ENCODE results near the gene PRTN3.
"Not testable (repeated sequence)": the region's sequence is repeated elsewhere in the genome, so short reads cannot be mapped to it uniquely, and the experiment has no call there.

PRTN3 gene

GRCh38 chr19:845707-846521 is 5.1 kb downstream of the PRTN3 start:
- ChIA-PET POLR2A (no interaction called here), CTCF (no interaction called here)
- DNase-seq (ENCODE audit: extremely low spot score) = no peak
- TF ChIP-seq SUZ12 (IDR thresholded peaks at IDR 0.05) (no peak), BHLHE40 (IDR thresholded peaks at IDR 0.05; ENCODE audit: borderline replicate concordance) (no peak), HDGF (IDR thresholded peaks at IDR 0.05; ENCODE audit: borderline replicate concordance) (no peak), SP1 (IDR thresholded peaks at IDR 0.05) (no peak), NFRKB (IDR thresholded peaks at IDR 0.05) (no peak), FOXA1 (IDR thresholded peaks at IDR 0.05) (no peak), FOXM1 (IDR thresholded peaks at IDR 0.05; ENCODE audit: borderline replicate concordance) (no peak), PKNOX1 (IDR thresholded peaks at IDR 0.05) (no peak), ELF4 (IDR thresholded peaks at IDR 0.05) (no peak), LEF1 (IDR thresholded peaks at IDR 0.05; ENCODE audit: borderline replicate concordance) (no peak), ARNT (IDR thresholded peaks at IDR 0.05) (no peak)

DNA sequence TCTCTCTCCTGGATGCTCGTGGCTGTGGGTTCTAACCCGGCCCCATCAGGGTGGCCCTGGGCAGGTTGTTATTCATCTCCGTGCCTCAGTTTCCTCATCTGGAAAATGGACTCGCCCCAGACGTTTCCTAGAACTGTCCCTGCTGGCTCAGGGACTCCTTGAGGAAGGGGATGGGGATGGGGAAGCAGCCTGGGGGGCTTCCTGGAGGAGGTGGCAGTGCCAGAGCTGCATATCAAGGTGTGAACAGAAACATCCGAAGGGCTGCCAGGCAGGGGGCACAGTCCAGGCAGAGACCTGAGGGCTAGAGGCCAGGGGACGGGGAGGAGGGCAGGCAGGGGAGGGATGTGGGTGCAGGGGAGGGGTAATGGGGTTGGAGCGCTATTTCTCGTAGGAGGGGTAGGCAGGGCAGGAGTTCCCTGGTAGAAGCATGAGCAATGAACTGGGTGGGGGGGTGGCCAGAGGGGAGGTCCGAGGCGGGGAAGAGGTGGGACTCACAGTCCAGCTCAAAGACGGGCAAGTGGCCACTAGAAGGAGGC is 7.7 kb downstream of the PRTN3 start:
- no peak for TF ChIP-seq PKNOX1 (IDR thresholded peaks at IDR 0.05)
- no peak for TF ChIP-seq TARDBP (IDR thresholded peaks at IDR 0.05)
- TF ChIP-seq SUZ12 (IDR thresholded peaks at IDR 0.05) = no peak
- no peak for TF ChIP-seq CTBP1 (IDR thresholded peaks at IDR 0.05; ENCODE audit: borderline replicate concordance)
- no peak for TF ChIP-seq HDGF (IDR thresholded peaks at IDR 0.05; ENCODE audit: borderline replicate concordance)
- TF ChIP-seq L3MBTL2 (conservative IDR thresholded peaks at IDR 0.05) = no peak
- no peak for TF ChIP-seq FOXA1 (IDR thresholded peaks at IDR 0.05)
- no peak for TF ChIP-seq BHLHE40 (IDR thresholded peaks at IDR 0.05; ENCODE audit: borderline replicate concordance)
- no peak for TF ChIP-seq ARNT (IDR thresholded peaks at IDR 0.05)
- DNase-seq (ENCODE audit: extremely low spot score) = no peak
- ChIA-PET POLR2A (no interaction called here), CTCF (interaction anchor here (0.6 to 1.2 kb wide), 2 partner anchors 9 to 79 kb away, joined by 4 to 5 read pairs; no protein-coding TSS in a partner anchor)

DNA sequence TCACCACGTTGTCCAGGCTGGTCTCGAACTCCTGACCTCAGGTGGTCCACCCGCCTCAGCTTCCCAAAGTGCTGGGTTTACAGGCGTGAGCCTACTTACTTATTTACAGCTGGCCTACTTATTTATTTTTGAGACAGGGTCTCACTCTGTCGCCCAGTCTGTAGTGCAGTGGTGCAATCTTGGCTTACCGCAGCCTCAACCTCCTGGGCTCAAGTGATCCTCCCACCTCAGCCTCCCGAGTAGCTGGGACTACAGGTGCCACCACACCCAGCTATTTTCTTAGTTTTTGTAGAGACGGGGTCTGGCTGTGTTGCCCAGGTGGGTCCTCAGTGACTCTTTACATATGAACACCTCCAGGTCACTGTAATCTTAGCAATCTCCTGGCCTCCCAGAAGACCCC is 8.4 kb downstream of the PRTN3 start:
- POLR2A ChIA-PET = interaction anchor here (0.9 kb wide), 1 partner anchor 52 kb away, joined by 3 read pairs; the partner anchor contains the start of gene PTBP1
- CTCF ChIA-PET = interaction anchor here (1.2 kb wide), 1 partner anchor 9 kb away, joined by 5 read pairs; no protein-coding TSS in a partner anchor
- not testable (repeated sequence) for DNase-seq (ENCODE audit: extremely low spot score)

- CTCF ChIA-PET = no interaction called here
- TF ChIP-seq ZNF384 (IDR thresholded peaks at IDR 0.05) (no peak), FOXK2 (IDR thresholded peaks at IDR 0.05) (no peak), NFRKB (IDR thresholded peaks at IDR 0.05) (no peak), BHLHE40 (IDR thresholded peaks at IDR 0.05; ENCODE audit: borderline replicate concordance) (no peak), CTBP1 (IDR thresholded peaks at IDR 0.05; ENCODE audit: borderline replicate concordance) (no peak), SUZ12 (IDR thresholded peaks at IDR 0.05) (no peak), L3MBTL2 (conservative IDR thresholded peaks at IDR 0.05) (no peak), TARDBP (IDR thresholded peaks at IDR 0.05) (no peak), SP1 (IDR thresholded peaks at IDR 0.05) (no peak), ELF4 (IDR thresholded peaks at IDR 0.05) (no peak), LEF1 (IDR thresholded peaks at IDR 0.05; ENCODE audit: borderline replicate concordance) (no peak), FOXA1 (IDR thresholded peaks at IDR 0.05) (no peak), HDGF (IDR thresholded peaks at IDR 0.05; ENCODE audit: borderline replicate concordance) (no peak)
- POLR2A ChIA-PET = no interaction called here
- DNase-seq (ENCODE audit: extremely low spot score) = no peak
Measured at GRCh38 chr19:850221-850978, 9.6 kb downstream of the PRTN3 start.

DNA sequence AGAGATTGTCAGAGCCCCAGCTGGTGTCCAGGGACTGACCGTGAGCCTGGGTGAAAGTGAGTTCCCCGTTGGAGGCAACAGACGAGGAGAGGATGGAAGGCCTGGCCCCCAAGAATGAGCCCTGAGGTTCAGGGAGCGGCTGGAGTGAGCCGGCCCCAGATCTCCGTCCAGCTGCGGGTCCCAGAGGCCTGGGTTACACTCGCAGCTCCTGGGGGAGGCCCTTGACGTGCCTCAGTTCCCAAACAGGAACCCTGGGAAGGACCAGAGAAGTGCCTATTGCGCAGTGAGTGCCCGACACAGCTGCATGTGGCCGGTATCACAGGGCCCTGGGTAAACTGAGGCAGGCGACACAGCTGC is 10.2 kb downstream of the PRTN3 start:
- TF ChIP-seq HDGF (IDR thresholded peaks at IDR 0.05; ENCODE audit: borderline replicate concordance) = no peak
- TF ChIP-seq FOXM1 (IDR thresholded peaks at IDR 0.05; ENCODE audit: borderline replicate concordance) = no peak
- no peak for TF ChIP-seq NFRKB (IDR thresholded peaks at IDR 0.05)
- TF ChIP-seq FOXK2 (IDR thresholded peaks at IDR 0.05) = no peak
- no peak for TF ChIP-seq CTBP1 (IDR thresholded peaks at IDR 0.05; ENCODE audit: borderline replicate concordance)
- no peak for TF ChIP-seq FOXA1 (IDR thresholded peaks at IDR 0.05)
- no peak for TF ChIP-seq TARDBP (IDR thresholded peaks at IDR 0.05)
- TF ChIP-seq PKNOX1 (IDR thresholded peaks at IDR 0.05) = no peak
- TF ChIP-seq SP1 (IDR thresholded peaks at IDR 0.05) = no peak
- TF ChIP-seq BHLHE40 (IDR thresholded peaks at IDR 0.05; ENCODE audit: borderline replicate concordance) = no peak
- TF ChIP-seq L3MBTL2 (conservative IDR thresholded peaks at IDR 0.05) = no peak
- TF ChIP-seq ZNF384 (IDR thresholded peaks at IDR 0.05) = no peak
- no peak for TF ChIP-seq ELF4 (IDR thresholded peaks at IDR 0.05)
- no peak for TF ChIP-seq SUZ12 (IDR thresholded peaks at IDR 0.05)
- TF ChIP-seq ARNT (IDR thresholded peaks at IDR 0.05) = no peak
- TF ChIP-seq LEF1 (IDR thresholded peaks at IDR 0.05; ENCODE audit: borderline replicate concordance) = no peak
- no peak for DNase-seq (ENCODE audit: extremely low spot score)

More for the DNA sequence above, 10.2 kb downstream of the PRTN3 start:
- ChIA-PET CTCF (no interaction called here), POLR2A (no interaction called here)
